Left ventricle myocardium inferior (tissue), 1 donor: ENCODE results near the gene TUBB1. TPM values are rescaled to one million over a fixed set of nuclear protein-coding genes. Genes with fewer than 3 reads are reported as not detected.

ENCODE experiments used
- DNase-seq: peaks from one replicate; pipeline ENCODE4 v3.0.0-alpha.2; 2020
- H3K27ac ChIP-seq: fragments of 200-600 bp; replicated peaks from 2 replicates; pipeline ENCODE4 v1.8.0; 2021
- H3K27me3 ChIP-seq: fragments of 200-600 bp; 2 replicates; pipeline ENCODE4 v1.8.0; 2021; ENCODE audit warnings: low read depth
- H3K36me3 ChIP-seq: fragments of 200-600 bp; 2 replicates; pipeline ENCODE4 v1.8.0; 2021
- H3K4me1 ChIP-seq: fragments of 200-600 bp; 2 replicates; pipeline ENCODE4 v1.8.0; 2021
- H3K4me3 ChIP-seq: fragments of 200-600 bp; 2 replicates; pipeline ENCODE4 v1.8.0; 2021; ENCODE audit warnings: mild to moderate bottlenecking, moderate library complexity
- H3K9me3 ChIP-seq: fragments of 200-600 bp; replicated peaks from 2 replicates; pipeline ENCODE4 v1.8.0; 2021
- intact Hi-C: fragments of 100-400 bp; cut with micrococcal nuclease; formaldehyde crosslinking; loops from one replicate; pipeline ENCODE4 v1.11.0; 2022
- total RNA-seq: library from RNA; stranded (reverse); fragmentation: NEBNext Ultra II Directional; extraction: Animal tissue kit (Norgen Biotek cat#: 25700); gene quantifications from one replicate; pipeline ENCODE4 v1.2.1, GENCODE V29; 2021
- TF ChIP-seq, protein P1 (sequence below): fragments of 200-600 bp; IDR thresholded peaks from 2 replicates; pipeline ENCODE4 v1.8.0; 2021; ENCODE audit warnings: antibody characterized with exemption, mild to moderate bottlenecking, borderline replicate concordance
- donor health status: DM: no; HTN: yes; CAD: no; lungs with severe emphysema.

TUBB1 gene
- total RNA-seq, 1 donor from 2014 or later, result 0.30 TPM

GRCh38 chr20:59031564-59032022, 12.4 kb downstream of the TUBB1 start:
- no peaks in the 10 kb centered on the region for H3K9me3 ChIP-seq
- peak overlapping the region; percentile 96 for H3K27ac ChIP-seq
- no peaks in the 10 kb centered on the region for H3K27me3 ChIP-seq
- intact Hi-C loops, result loop anchor here (10.0 kb wide), 1 partner anchor 157 kb away; no protein-coding TSS in a partner anchor
- H3K4me1 ChIP-seq, result peaks cover 61% of the 10 kb centered on the region
- H3K4me3 ChIP-seq, result peak overlapping the region; percentile 85
- DNase-seq, result no peak
- H3K36me3 ChIP-seq, result peaks cover 62% of the 10 kb centered on the region
- TF ChIP-seq, protein P1, sequence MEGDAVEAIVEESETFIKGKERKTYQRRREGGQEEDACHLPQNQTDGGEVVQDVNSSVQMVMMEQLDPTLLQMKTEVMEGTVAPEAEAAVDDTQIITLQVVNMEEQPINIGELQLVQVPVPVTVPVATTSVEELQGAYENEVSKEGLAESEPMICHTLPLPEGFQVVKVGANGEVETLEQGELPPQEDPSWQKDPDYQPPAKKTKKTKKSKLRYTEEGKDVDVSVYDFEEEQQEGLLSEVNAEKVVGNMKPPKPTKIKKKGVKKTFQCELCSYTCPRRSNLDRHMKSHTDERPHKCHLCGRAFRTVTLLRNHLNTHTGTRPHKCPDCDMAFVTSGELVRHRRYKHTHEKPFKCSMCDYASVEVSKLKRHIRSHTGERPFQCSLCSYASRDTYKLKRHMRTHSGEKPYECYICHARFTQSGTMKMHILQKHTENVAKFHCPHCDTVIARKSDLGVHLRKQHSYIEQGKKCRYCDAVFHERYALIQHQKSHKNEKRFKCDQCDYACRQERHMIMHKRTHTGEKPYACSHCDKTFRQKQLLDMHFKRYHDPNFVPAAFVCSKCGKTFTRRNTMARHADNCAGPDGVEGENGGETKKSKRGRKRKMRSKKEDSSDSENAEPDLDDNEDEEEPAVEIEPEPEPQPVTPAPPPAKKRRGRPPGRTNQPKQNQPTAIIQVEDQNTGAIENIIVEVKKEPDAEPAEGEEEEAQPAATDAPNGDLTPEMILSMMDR, result no peak

- intact Hi-C loops, result loop anchor here (10.0 kb wide), 1 partner anchor 157 kb away; no protein-coding TSS in a partner anchor
- peak; percentile 98 for DNase-seq
- Histone ChIP-seq H3K4me3 (peak within 1 kb of the TSS; percentile 85), H3K27ac (peak within 1 kb of the TSS; percentile 96), H3K36me3 (peaks cover 68% of the 10 kb centered on the region), H3K9me3 (no peaks in the 10 kb centered on the region), H3K4me1 (peaks cover 56% of the 10 kb centered on the region), H3K27me3 (no peaks in the 10 kb centered on the region)
- TF ChIP-seq, protein P1, result no peak
Measured at GRCh38 chr20:59032023-59032712, 12.9 kb downstream of the TUBB1 start, which contains the start of gene ATP5F1E. TSS of gene ATP5F1E (minus strand) at chr20:59032335. CDS start at chr20:59032251, 84 bp downstream.

GRCh38 chr20:59032713-59033059, 13.5 kb downstream of the TUBB1 start:
- no peak for DNase-seq
- H3K9me3 ChIP-seq, result no peaks in the 10 kb centered on the region
- no peaks in the 10 kb centered on the region for H3K27me3 ChIP-seq
- H3K27ac ChIP-seq, result peak overlapping the region; percentile 96
- TF ChIP-seq, protein P1, result peak; percentile 37
- intact Hi-C loops, result loop anchor here (10.0 kb wide), 1 partner anchor 158 kb away; no protein-coding TSS in a partner anchor
- H3K4me3 ChIP-seq, result peak overlapping the region; percentile 85
- H3K4me1 ChIP-seq, result peaks cover 51% of the 10 kb centered on the region
- H3K36me3 ChIP-seq, result peaks cover 68% of the 10 kb centered on the region

DNA sequence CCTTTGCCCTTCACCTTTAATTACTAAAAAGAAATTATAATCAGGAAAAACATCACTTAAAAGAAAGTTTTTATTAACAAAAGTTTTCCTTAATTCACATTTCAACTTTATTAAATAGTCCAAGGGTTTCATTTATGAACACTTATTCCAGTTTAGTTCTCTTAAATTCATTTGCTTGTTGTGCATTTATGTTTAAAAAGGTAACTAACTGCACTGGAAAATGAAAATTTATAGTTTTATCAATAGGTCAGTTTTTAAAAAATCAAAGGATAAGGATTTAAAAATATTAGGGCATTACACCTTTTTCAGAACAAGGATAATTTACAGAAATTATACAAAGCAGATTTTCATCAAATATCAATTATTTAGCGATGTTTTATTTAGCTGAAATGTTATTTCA, 13.9 kb downstream of the TUBB1 start:
- TF ChIP-seq, protein P1, result no peak
- Histone ChIP-seq H3K4me1 (peaks cover 47% of the 10 kb centered on the region), H3K4me3 (peak overlapping the region; percentile 85), H3K27me3 (no peaks in the 10 kb centered on the region), H3K27ac (peak overlapping the region; percentile 96), H3K9me3 (no peaks in the 10 kb centered on the region), H3K36me3 (peaks cover 68% of the 10 kb centered on the region)
- no peak for DNase-seq
- intact Hi-C loops, result loop anchor here (10.0 kb wide), 1 partner anchor 158 kb away; no protein-coding TSS in a partner anchor

- Histone ChIP-seq H3K4me3 (no peak overlapping the region), H3K36me3 (peaks cover 65% of the 10 kb centered on the region), H3K27me3 (no peaks in the 10 kb centered on the region), H3K9me3 (no peaks in the 10 kb centered on the region), H3K27ac (no peak overlapping the region), H3K4me1 (peaks cover 42% of the 10 kb centered on the region)
- TF ChIP-seq, protein P1, result no peak
- DNase-seq, result no peak
- intact Hi-C loops, result loop anchor here (10.0 kb wide), 1 partner anchor 159 kb away; no protein-coding TSS in a partner anchor
Measured at GRCh38 chr20:59033616-59034165, 14.5 kb downstream of the TUBB1 start.
